ENCODE results near the gene ILF2. TPM values are rescaled to one million over a fixed set of nuclear protein-coding genes. Genes with fewer than 3 reads are reported as not detected.
"Not testable (repeated sequence)": the region's sequence is repeated elsewhere in the genome, so short reads cannot be mapped to it uniquely, and the experiment has no call there.

The ILF2 gene
- polyA plus RNA-seq, 1 donor (not counting 4 experiments of a cell fraction or from before 2014, with no cell fraction given) = 232 TPM

DNA sequence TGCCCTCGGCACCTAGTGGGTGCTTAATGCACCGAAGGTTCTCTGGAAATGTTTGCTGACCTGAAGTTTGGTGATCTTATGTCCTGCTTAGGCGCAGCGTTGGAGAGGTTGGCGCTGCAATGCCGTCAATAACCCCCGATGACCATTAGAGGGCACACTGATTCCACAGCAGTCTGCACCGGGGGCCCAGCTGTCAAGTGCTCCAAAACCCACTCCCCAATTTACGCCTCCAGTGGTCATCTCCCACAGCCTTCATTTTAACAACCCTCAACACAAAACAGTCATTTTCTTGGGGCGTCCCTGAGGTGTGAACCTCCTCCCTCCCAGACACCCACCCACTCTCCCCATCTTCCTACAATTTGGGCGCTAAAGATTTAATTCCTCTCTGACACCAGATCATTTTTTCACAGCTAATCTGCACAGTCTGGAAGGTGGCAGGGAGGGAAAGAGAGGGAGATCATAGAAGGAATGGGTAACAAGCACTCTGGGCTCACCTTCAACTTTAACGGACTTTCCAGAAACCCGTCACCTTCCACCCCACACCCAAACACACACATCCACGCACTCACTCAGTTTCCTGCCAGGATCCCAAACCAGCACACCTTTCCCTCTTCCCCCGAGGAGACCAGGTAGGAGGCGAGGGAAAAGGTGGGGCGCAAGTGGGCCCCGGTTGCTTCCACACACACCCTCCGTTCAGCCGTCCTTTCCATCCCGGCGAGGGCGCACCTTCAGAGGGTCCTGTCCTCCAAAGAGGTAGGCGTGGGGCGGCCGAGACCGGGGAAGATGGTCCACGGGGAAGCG lies 7.1 kb upstream of the ILF2 start:
- Histone ChIP-seq H2AFZ (ENCODE audit: control insufficient read depth, low read length) (no peak overlapping the region), H3K9me1 (ENCODE audit: control insufficient read depth, extremely low read depth, insufficient read depth, low read length) (no peaks in the 10 kb centered on the region), H3K36me3 (ENCODE audit: control insufficient read depth in 2 of 2, extremely low read depth in 1 of 2, insufficient read depth in 2 of 2, low read length in 2 of 2) (no peaks in the 10 kb centered on the region), H3K27ac (ENCODE audit: control insufficient read depth, insufficient read depth, low read length) (no peak overlapping the region), H3K27me3 (ENCODE audit: control insufficient read depth, extremely low read depth, insufficient read depth, low read length) (peaks cover 42% of the 10 kb centered on the region), H3K4me2 (ENCODE audit: control insufficient read depth, extremely low read depth, insufficient read depth, low read depth, low read length) (peak overlapping the region; percentile 74), H3K4me1 (ENCODE audit: control insufficient read depth, extremely low read depth, insufficient read depth, low read length) (peaks cover 9% of the 10 kb centered on the region), H3K79me2 (ENCODE audit: control insufficient read depth, insufficient read depth, low read length) (no peaks in the 10 kb centered on the region), H3K4me3 (ENCODE audit: control insufficient read depth in 2 of 3, extremely low read depth in 1 of 3, insufficient read depth in 2 of 3, low read depth in 1 of 3, low read length in 3 of 3) (peak overlapping the region in 2 of 3 experiments; percentile 48 to 54), H3K9me3 (ENCODE audit: control insufficient read depth, low read depth, low read length) (no peaks in the 10 kb centered on the region), H4K20me1 (ENCODE audit: control insufficient read depth, extremely low read depth, insufficient read depth, low read length) (no peaks in the 10 kb centered on the region), H3K9ac (ENCODE audit: control insufficient read depth, extremely low read depth, insufficient read depth, low read length) (no peak overlapping the region)
- dilution Hi-C loops (cut with MboI; ENCODE audit: extremely low pct_ligation_motif_present, low sequenced_read_pairs) = no loop called here
- FAIRE-seq (peak; percentile 43), DNase-seq (ENCODE audit: low read depth, low spot score) (no peak)
- peak; percentile 24 for TF ChIP-seq EZH2 (IDR thresholded peaks at IDR 0.05; ENCODE audit: low read length)
- TF ChIP-seq, protein P1, sequence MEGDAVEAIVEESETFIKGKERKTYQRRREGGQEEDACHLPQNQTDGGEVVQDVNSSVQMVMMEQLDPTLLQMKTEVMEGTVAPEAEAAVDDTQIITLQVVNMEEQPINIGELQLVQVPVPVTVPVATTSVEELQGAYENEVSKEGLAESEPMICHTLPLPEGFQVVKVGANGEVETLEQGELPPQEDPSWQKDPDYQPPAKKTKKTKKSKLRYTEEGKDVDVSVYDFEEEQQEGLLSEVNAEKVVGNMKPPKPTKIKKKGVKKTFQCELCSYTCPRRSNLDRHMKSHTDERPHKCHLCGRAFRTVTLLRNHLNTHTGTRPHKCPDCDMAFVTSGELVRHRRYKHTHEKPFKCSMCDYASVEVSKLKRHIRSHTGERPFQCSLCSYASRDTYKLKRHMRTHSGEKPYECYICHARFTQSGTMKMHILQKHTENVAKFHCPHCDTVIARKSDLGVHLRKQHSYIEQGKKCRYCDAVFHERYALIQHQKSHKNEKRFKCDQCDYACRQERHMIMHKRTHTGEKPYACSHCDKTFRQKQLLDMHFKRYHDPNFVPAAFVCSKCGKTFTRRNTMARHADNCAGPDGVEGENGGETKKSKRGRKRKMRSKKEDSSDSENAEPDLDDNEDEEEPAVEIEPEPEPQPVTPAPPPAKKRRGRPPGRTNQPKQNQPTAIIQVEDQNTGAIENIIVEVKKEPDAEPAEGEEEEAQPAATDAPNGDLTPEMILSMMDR (optimal IDR thresholded peaks at IDR 0.05 in 1 of 3, IDR thresholded peaks at IDR 0.05 in 1 of 3, conservative IDR thresholded peaks at IDR 0.05 in 1 of 3; ENCODE audit: extremely low read depth in 1 of 3, insufficient read depth in 2 of 3, low read length in 3 of 3) = peak; percentile 89 to 98 (median 97)

DNA sequence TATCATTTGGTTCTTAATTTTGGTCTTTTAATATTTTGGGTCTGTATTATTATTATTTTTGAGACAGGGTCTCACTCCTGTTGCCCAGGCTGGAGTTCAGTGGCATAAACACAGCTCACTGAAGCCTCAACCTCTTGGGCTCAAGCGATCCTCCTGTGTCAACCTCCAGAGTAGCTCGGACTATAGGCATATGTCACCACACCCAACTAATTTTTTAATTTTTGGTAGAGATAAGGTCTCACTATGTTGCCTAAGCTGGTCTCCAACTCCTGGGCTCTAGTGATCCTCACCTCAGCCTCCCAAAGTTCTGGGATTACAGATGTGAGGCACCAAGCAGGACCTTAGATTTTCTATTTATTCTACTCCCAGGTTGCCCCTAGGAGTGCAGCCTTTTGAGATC lies 2.7 kb upstream of the ILF2 start:
- H3K9ac ChIP-seq (ENCODE audit: control insufficient read depth, extremely low read depth, insufficient read depth, low read length) = no peak overlapping the region
- H3K9me3 ChIP-seq (ENCODE audit: control insufficient read depth, low read depth, low read length) = no peaks in the 10 kb centered on the region
- no peaks in the 10 kb centered on the region for H3K9me1 ChIP-seq (ENCODE audit: control insufficient read depth, extremely low read depth, insufficient read depth, low read length)
- TF ChIP-seq, protein P1 (optimal IDR thresholded peaks at IDR 0.05 in 1 of 3, IDR thresholded peaks at IDR 0.05 in 1 of 3, conservative IDR thresholded peaks at IDR 0.05 in 1 of 3; ENCODE audit: extremely low read depth in 1 of 3, insufficient read depth in 2 of 3, low read length in 3 of 3) = no peak
- no peak for TF ChIP-seq EZH2 (IDR thresholded peaks at IDR 0.05; ENCODE audit: low read length)
- dilution Hi-C loops (cut with MboI; ENCODE audit: extremely low pct_ligation_motif_present, low sequenced_read_pairs) = no loop called here
- no peak overlapping the region for H3K4me3 ChIP-seq (ENCODE audit: control insufficient read depth in 2 of 3, extremely low read depth in 1 of 3, insufficient read depth in 2 of 3, low read depth in 1 of 3, low read length in 3 of 3)
- peaks cover 10% of the 10 kb centered on the region for H3K27me3 ChIP-seq (ENCODE audit: control insufficient read depth, extremely low read depth, insufficient read depth, low read length)
- H3K79me2 ChIP-seq (ENCODE audit: control insufficient read depth, insufficient read depth, low read length) = peaks cover 23% of the 10 kb centered on the region
- H3K36me3 ChIP-seq (ENCODE audit: control insufficient read depth in 2 of 2, extremely low read depth in 1 of 2, insufficient read depth in 2 of 2, low read length in 2 of 2) = peaks cover 2 to 17% of the 10 kb centered on the region in 2 experiments
- peaks cover 10% of the 10 kb centered on the region for H3K4me1 ChIP-seq (ENCODE audit: control insufficient read depth, extremely low read depth, insufficient read depth, low read length)
- no peak overlapping the region for H2AFZ ChIP-seq (ENCODE audit: control insufficient read depth, low read length)
- no peaks in the 10 kb centered on the region for H4K20me1 ChIP-seq (ENCODE audit: control insufficient read depth, extremely low read depth, insufficient read depth, low read length)
- H3K27ac ChIP-seq (ENCODE audit: control insufficient read depth, insufficient read depth, low read length) = no peak overlapping the region
- H3K4me2 ChIP-seq (ENCODE audit: control insufficient read depth, extremely low read depth, insufficient read depth, low read depth, low read length) = no peak overlapping the region
- DNase-seq (ENCODE audit: low read depth, low spot score) (no peak), FAIRE-seq (no peak)

DNA sequence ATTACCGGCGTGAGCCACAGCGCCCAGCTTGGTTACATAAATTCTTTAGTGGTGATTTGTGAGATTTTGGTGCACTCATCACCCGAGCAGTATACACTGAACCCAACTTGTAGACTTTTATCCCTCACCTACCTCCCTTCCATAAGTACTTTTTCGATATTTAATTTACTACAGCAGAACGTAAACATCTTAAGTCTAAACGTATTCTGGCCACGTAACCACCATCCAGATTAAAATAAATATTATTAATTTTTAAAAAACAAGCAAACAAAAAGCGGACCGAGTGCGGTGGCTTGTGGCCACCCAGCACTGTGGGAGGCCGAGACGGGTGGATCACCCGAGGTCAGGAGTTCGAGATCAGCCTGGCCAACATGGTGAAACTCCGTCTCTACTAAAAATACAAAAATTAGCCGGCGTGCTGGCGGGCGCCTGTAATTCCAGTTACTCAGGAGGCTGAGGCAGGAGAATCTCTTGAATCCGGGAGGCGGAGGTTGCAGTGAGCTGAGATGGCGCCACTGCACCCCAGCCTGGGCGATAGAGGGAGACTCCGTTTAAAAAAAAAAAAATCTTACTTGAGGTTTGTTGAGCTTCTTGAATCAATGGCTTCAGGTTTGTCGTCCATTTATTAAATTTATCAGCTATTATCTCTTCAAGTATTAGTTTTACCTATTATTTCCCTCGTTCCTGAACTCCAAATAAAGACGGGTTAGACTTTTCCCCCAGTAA lies 998 bp upstream of the ILF2 start:
- H3K27ac ChIP-seq (ENCODE audit: control insufficient read depth, insufficient read depth, low read length) = peak overlapping the region; percentile 81
- H3K36me3 ChIP-seq (ENCODE audit: control insufficient read depth in 2 of 2, extremely low read depth in 1 of 2, insufficient read depth in 2 of 2, low read length in 2 of 2) = peaks cover 9 to 32% of the 10 kb centered on the region in 2 experiments
- H3K4me2 ChIP-seq (ENCODE audit: control insufficient read depth, extremely low read depth, insufficient read depth, low read depth, low read length) = peak overlapping the region; percentile 90
- peak overlapping the region; percentile 66 for H3K9ac ChIP-seq (ENCODE audit: control insufficient read depth, extremely low read depth, insufficient read depth, low read length)
- H4K20me1 ChIP-seq (ENCODE audit: control insufficient read depth, extremely low read depth, insufficient read depth, low read length); H3K9me1 ChIP-seq (ENCODE audit: control insufficient read depth, extremely low read depth, insufficient read depth, low read length); H3K9me3 ChIP-seq (ENCODE audit: control insufficient read depth, low read depth, low read length); dilution Hi-C loops (cut with MboI; ENCODE audit: extremely low pct_ligation_motif_present, low sequenced_read_pairs); H3K27me3 ChIP-seq (ENCODE audit: control insufficient read depth, extremely low read depth, insufficient read depth, low read length); DNase-seq (ENCODE audit: low read depth, low spot score); FAIRE-seq: not testable (repeated sequence)
- H2AFZ ChIP-seq (ENCODE audit: control insufficient read depth, low read length) = peak overlapping the region; percentile 78
- H3K4me3 ChIP-seq (ENCODE audit: control insufficient read depth in 2 of 3, extremely low read depth in 1 of 3, insufficient read depth in 2 of 3, low read depth in 1 of 3, low read length in 3 of 3) = peak overlapping the region; percentile 31 to 71 (median 60)
- peaks cover 10% of the 10 kb centered on the region for H3K4me1 ChIP-seq (ENCODE audit: control insufficient read depth, extremely low read depth, insufficient read depth, low read length)
- H3K79me2 ChIP-seq (ENCODE audit: control insufficient read depth, insufficient read depth, low read length) = peaks cover 34% of the 10 kb centered on the region

Data from keratinocyte (primary cell).